Cerebellar nuclear complex (tissue), 1 donor: ENCODE data around the gene ATG4B.
"Not testable (repeated sequence)": the region's sequence is repeated elsewhere in the genome, so short reads cannot be mapped to it uniquely, and the experiment has no call there.

Source experiments
- DNase-seq, 2 experiments: peaks; one replicate each; lab custom pipeline; 2025; lab: John Stamatoyannopoulos, UW

ATG4B gene

GRCh38 chr2:241640165-241640795, 2.8 kb downstream of the ATG4B start:
- DNase-seq = no peak

DNA sequence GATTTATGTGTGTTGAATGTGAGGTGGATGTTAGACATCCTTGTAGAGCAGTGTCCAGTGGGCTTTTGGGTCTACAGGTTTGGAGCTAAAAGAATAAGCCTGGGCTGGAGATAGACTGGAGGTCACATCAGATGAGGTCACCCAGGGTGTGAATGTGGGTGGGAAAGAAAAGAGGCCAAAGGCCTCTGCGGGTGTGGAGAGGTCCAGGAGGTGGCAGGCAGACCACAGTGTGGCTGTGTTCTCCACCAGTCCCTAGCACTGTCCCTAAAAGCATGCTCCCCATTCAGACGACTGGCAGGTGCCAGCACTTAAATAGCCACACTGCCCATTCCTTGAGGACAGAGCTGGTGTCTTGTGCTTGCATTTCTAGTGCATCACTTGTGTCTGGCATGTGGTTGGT, 4.1 kb downstream of the ATG4B start:
- no peak for DNase-seq

DNA sequence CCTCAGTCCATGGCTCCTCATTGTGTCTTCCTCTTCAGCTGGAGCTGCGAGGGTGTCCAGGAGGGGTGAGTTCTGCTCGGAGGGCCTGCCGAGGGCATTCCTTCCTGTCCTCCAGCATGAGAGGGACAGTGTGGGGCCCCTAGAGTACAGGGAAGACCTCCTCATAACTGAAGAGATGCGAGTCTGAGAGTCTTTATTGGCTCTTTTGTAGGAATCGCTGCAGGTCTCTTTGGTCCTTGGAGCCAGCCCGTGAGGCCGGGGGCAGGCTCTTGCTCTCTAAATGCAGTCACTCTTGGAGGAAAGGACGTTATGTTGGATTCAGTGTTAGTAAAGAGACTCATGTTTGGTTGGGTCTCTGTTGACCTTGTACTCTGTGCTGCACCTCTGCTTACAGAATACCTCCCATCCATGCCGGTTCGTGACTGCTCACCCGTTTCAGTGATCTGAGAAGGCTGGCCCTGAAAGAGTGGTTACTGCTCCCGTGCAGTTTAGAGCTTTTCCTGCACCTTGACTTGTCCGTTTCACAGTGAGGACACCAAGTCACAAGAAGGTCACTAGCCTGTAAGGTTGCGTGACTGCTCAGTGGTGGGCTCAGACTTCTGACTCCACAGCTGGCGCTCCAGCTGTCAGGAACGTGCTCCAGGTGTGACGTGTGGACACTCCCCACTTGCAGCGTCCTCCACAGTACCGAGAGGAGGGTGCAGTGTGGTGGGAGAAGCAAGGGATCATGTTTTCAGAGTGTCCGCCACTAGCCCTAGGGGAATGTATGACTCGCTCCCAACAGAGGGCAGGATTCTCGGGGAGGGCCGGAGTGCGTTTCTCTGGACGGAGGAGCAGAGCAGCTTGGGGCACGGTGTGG, 7.8 kb downstream of the ATG4B start:
- no peak for DNase-seq

DNA sequence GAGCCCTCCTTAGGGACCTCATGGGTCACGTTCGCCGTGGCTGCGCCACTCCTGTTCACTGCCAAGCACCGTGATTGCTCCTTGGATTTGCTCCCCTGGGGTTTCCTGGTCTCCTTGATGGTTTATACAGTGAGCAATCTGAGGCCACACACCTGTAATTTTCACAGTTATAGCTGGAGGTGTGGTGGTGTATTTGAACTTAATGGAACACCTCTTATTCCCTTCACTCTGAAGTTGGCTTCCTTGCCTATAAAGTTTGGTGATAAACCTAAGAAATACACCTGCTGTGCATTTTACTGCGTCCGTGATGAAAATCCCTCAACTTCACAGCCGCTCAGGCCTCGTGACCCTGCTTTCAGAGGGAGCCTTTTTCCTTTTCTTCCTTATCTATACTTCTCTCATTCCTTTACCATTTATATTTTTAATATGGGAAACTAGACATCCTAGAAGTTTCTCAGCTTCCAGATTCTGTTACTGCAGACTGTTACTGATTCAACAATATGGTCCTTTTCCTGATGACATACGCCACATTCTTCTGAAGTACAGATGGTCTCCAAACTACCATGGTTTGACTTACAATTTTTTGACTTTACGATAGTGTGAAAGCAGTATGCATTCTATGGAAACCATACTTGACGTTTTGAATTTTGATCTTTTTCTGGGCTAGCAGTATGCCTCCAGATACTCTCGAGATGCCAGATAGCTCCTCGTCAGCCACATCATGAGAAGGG, 8.6 kb downstream of the ATG4B start:
- DNase-seq = no peak

DNA sequence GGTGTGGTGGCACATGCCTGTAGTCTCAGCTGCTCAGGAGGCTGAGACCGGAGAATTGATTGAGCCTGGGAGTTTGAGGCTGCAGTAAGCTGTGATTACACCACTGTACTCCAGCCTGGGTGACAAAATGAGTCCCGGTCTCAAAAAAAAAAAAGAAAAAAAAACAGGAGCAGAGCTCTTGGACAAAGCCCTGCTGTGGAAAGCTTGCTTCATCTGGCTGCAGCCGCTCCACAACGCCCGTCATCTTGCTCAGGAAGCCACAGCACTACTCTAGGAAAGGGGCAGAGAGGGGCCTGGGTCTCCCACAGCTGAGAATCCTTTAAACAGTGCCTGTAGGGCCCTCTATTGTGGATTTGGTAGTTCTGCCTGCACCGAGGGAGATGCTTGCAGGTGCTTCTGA, 11.0 kb downstream of the ATG4B start:
- no peak for DNase-seq

GRCh38 chr2:241649404-241649803, 11.9 kb downstream of the ATG4B start:
- DNase-seq = no peak

GRCh38 chr2:241649927-241650326, 12.4 kb downstream of the ATG4B start:
- DNase-seq = no peak

DNA sequence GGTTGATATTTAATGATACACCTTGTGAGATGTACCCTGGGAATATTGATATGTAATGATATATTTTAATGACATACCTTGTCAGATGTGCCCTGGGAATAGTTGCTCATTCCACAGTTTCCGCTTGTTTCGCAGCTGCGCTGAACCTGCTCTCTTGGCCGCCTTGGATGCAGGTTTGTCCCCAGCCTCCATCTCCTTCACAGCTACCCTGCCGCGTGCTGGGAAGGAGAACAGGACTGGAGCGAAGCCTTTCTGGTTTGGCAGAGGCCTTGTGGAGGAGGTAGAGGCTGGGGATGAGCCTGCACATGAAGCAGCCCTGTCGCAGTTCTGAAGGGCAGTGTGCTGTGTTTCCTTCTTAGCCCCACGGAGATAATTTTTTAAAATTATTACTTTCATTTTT, 14.6 kb downstream of the ATG4B start:
- no peak for DNase-seq

DNA sequence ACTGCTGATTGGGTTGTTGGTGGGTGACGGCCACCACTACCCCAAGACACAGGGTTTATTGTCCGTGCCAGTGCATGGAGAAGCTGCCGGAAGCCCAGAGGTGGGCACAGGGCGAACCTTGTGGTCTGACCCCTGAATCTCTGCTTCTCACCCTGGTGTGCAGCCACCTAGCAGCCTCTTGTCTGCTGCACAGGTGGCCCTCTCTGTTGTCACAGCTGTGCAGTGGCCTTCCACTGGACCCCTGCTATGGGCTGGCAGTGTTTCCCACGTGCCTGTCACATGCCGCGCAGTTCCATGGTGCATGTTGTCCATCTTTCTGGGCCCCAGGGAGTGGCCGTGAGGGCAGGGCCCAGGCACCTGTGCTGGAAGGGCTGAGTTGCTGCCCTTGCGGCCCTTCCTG, 15.2 kb downstream of the ATG4B start:
- DNase-seq = no peak

- no peak for DNase-seq
Observed at GRCh38 chr2:241653210-241653750, 15.8 kb downstream of the ATG4B start.

DNA sequence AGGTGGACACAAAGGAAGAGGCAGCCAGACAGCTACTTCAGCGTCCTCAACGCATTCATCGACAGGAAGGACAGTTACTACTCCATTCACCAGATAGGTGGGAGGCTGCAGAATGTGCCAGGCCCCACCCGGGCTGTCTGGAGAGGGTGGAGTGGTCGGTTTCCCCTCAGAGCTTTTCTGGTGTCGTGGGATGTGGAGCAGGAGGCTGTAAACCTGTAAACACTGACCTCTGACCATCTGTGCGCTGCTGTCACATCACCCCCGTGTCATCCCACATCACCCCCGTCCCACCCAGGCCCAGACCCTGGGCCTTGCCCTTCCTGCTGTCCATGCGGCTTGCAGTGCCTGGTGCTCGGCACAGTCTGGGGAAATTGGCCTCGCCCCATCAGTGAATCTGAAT, 17.1 kb downstream of the ATG4B start:
- no peak for DNase-seq

DNA sequence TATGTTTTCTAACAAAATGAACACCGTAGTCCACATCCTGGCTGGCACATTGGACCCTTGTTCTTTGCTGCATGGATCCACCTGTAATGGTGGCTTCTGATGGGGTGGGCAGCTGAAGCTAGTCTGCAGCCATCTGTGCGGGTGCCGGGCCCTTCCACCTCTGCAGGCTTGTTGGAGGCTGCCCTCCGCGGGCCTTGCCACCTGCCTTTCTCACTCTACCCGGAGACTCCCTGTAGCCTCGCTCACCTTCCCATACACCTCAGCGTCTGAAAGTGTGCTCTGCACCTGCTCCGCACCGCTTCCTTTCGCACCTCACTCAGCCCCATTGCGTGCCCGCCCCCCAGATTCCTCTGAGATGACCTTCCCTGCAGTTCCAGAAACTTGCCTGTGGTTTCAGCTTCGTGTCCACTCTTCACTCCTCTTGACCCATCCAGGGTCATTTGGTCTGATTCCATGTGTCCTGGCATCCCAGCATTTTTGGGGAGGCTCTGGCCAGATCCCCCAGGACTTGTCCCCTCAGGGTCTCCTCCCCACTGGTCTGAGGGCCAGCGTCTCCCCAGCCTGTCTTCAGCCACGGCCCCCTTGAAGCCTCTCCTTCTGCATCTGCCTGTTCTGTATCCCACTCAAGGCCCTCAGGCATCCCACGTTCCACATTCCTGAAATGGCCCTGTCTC, 18.2 kb downstream of the ATG4B start:
- DNase-seq = no peak

GRCh38 chr2:241656190-241656741, 18.8 kb downstream of the ATG4B start:
- DNase-seq = no peak

DNA sequence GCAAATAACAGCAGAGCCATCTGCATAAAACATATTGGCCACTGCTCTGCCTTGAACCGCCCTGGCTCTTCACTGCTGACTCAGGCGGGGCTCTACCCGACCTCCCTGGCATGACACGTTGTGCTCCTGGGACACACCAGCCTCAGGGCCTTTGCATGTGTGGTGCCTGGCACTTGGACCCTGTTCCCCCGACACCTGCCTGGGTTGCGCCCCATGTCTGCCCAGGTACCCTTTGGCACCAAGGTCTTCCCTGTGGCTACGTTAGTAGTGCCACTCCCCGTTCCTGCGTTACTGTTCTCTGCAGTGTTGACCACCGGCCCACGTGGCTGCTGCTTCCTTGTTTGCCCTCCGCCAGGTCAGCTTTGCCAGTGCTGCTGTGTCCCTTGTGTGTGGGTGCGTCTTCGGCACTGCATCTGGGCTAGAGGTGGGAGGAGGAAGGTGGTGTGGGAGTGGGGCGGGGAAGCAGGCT, 20.3 kb downstream of the ATG4B start:
- no peak for DNase-seq

DNA sequence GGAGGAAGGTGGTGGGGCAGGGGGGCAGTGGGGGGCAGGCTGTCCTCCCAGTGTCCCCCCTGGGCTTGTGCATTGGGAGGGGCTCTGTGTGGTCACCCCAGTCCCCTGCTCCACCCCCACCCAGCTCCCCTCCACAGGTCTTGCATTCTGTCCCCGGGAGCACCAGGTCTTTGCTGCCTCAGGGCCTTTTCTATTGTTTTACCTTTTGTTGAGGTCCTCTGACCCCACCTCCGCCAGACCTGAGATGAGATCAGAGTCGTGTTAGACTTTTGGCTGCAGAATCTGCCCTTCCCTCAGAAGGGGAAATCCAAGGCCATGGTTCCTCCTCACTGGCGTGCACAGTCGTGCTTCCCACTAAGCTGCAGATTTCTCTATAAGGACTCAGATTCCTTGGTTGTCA, 20.8 kb downstream of the ATG4B start:
- no peak for DNase-seq

GRCh38 chr2:241659150-241659739, 21.8 kb downstream of the ATG4B start:
- DNase-seq = peak; percentile 7 to 10

- no peak for DNase-seq
Observed at GRCh38 chr2:241660593-241661213, 23.2 kb downstream of the ATG4B start.

- not testable (repeated sequence) for DNase-seq
Observed at GRCh38 chr2:241662731-241663130, 25.2 kb downstream of the ATG4B start.

GRCh38 chr2:241665731-241666440, 28.4 kb downstream of the ATG4B start:
- no peak for DNase-seq
